ENCODE measurements around the gene FRAT2. TPM values are rescaled to one million over a fixed set of nuclear protein-coding genes. Genes with fewer than 3 reads are reported as not detected.
"Not testable (repeated sequence)": the region's sequence is repeated elsewhere in the genome, so short reads cannot be mapped to it uniquely, and the experiment has no call there.

The FRAT2 gene
- total RNA-seq, 4 donors from 2014 or later, result 9.3 to 28.7 (median 20.5) TPM

- Histone ChIP-seq H3K4me3 (no peak overlapping the region), H3K36me3 (peaks cover 0 to 70% of the 10 kb centered on the region in 2 donors), H3K27ac (peak overlapping the region in 3 of 4 donors; percentile 21 to 27 (median 22)), H3K27me3 (no peaks in the 10 kb centered on the region), H3K4me1 (peaks cover 2 to 8% of the 10 kb centered on the region in 2 donors), H3K9me3 (no peaks in the 10 kb centered on the region)
- ATAC-seq (peak; percentile 31 to 66), DNase-seq (no peak)
- intact Hi-C loops (cut with DNase I; ENCODE audit: low total_unique reads), result no loop called here
- TF ChIP-seq, protein P1, sequence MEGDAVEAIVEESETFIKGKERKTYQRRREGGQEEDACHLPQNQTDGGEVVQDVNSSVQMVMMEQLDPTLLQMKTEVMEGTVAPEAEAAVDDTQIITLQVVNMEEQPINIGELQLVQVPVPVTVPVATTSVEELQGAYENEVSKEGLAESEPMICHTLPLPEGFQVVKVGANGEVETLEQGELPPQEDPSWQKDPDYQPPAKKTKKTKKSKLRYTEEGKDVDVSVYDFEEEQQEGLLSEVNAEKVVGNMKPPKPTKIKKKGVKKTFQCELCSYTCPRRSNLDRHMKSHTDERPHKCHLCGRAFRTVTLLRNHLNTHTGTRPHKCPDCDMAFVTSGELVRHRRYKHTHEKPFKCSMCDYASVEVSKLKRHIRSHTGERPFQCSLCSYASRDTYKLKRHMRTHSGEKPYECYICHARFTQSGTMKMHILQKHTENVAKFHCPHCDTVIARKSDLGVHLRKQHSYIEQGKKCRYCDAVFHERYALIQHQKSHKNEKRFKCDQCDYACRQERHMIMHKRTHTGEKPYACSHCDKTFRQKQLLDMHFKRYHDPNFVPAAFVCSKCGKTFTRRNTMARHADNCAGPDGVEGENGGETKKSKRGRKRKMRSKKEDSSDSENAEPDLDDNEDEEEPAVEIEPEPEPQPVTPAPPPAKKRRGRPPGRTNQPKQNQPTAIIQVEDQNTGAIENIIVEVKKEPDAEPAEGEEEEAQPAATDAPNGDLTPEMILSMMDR (IDR thresholded peaks at IDR 0.05 in 4 of 5, conservative IDR thresholded peaks at IDR 0.05 in 1 of 5), result peak in 3 of 5 experiments; percentile 15 to 44 (median 41)
- no peak for TF ChIP-seq POLR2A (IDR thresholded peaks at IDR 0.05)
- in situ Hi-C loops (cut with MboI; ENCODE audit: low sequenced_read_pairs in 4 of 4), result loop anchor here in 1 of 4 donors (10.0 kb wide), 1 partner anchor 71 kb away; no protein-coding TSS in a partner anchor
These were observed 21.0 kb upstream of the FRAT2 start for GRCh38 chr10:97355571-97355975.

DNA sequence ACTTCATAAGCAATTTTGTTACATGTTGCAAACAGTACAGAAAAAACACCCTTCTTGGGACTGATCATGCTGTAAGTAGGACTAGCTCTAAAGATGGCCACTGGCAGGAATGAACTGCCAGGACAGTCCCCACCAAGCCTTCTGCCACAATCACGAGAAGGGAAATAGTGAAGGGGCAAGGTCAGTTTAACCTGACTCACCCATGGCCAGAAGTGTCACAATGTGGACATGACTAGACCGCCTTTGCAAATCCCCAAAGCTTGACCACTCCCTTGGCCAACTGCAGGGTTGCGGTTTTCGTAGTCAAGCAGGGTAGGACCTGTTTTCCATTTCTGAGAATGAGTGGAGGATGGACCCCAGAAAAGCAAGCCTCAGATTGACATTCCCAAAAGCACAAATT lies 19.4 kb upstream of the FRAT2 start:
- peaks cover 0 to 54% of the 10 kb centered on the region in 2 donors for H3K36me3 ChIP-seq
- in situ Hi-C loops (cut with MboI; ENCODE audit: low sequenced_read_pairs in 4 of 4), result loop anchor here in 1 of 4 donors (10.0 kb wide), 1 partner anchor 69 kb away; no protein-coding TSS in a partner anchor

DNA sequence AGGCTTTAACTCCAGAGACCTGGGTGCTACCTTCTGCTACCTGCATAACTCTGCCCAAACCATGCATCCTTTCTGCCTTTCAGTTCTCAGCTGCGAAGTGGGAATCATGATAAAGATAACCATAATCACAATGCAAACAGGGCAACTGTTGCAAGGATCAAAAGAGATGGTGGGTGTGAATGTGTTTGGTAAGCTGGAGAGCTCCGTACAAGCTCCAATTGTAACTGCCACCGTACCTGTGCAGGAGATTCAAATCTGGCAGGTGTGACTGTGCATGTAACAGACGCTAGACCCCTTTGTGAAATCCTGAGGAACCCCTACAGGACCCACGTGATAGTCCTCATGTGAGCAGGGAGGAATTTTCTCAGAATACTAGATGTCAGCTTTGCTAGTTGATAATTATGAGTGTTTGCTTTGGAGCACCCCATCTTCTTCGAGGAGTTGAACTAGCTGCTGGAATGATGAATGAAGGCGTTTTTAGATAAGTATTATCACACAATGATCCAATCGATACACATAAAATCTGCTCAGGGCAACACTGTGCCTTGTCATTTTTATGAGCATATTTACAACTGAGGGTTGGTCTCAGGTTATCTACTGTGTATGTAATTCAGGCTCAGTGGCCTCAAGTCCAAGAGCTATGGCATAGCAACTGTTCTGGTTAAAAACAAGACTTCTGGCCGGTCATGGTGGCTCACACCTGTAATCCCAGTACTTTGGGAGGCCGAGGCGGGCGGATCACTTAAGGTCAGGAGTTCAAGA lies 15.4 kb upstream of the FRAT2 start:
- TF ChIP-seq, protein P1 (IDR thresholded peaks at IDR 0.05 in 4 of 5, conservative IDR thresholded peaks at IDR 0.05 in 1 of 5), result no peak
- TF ChIP-seq POLR2A (IDR thresholded peaks at IDR 0.05), result no peak

More for the DNA sequence above, 19.4 kb upstream of the FRAT2 start:
- H3K9me3 ChIP-seq, result no peaks in the 10 kb centered on the region
- H3K4me1 ChIP-seq, result peaks cover 2 to 8% of the 10 kb centered on the region in 2 donors
- ATAC-seq, result no peak
- no peaks in the 10 kb centered on the region for H3K27me3 ChIP-seq
- intact Hi-C loops (cut with DNase I; ENCODE audit: low total_unique reads), result no loop called here
- H3K4me3 ChIP-seq, result no peak overlapping the region
- TF ChIP-seq, protein P1 (IDR thresholded peaks at IDR 0.05 in 4 of 5, conservative IDR thresholded peaks at IDR 0.05 in 1 of 5), result no peak
- TF ChIP-seq POLR2A (IDR thresholded peaks at IDR 0.05), result no peak
- no peak overlapping the region for H3K27ac ChIP-seq
- no peak for DNase-seq

DNA sequence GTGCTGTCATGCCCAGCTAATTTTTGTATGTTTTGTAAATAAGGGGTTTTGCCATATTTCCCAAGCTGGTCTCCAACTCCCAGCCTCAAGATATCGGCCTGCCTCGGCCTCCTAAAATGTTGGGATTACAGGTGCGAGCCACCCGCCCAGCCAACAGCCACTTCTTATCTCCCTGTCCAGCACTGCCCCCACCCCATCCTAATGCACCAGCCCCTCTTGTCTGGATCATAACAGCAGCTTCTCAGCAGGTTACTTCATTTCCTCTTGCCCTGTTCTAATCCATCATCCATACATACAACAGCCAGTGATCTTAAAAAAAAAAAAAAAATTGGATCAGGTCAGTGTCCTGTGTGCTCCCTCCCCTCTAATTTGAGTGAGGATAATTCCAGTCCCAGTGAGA lies 12.8 kb upstream of the FRAT2 start:
- Histone ChIP-seq H3K27ac (no peak overlapping the region), H3K4me1 (no peaks in the 10 kb centered on the region), H3K9me3 (no peaks in the 10 kb centered on the region), H3K4me3 (no peak overlapping the region), H3K27me3 (no peaks in the 10 kb centered on the region), H3K36me3 (peaks cover 0 to 4% of the 10 kb centered on the region in 2 donors)
- in situ Hi-C loops (cut with MboI; ENCODE audit: low sequenced_read_pairs in 4 of 4) (no loop called here), intact Hi-C loops (cut with DNase I; ENCODE audit: low total_unique reads) (no loop called here)
- ATAC-seq (no peak), DNase-seq (no peak)
- TF ChIP-seq, protein P1 (IDR thresholded peaks at IDR 0.05 in 4 of 5, conservative IDR thresholded peaks at IDR 0.05 in 1 of 5), result no peak
- TF ChIP-seq POLR2A (IDR thresholded peaks at IDR 0.05), result no peak

More for the DNA sequence above, 15.4 kb upstream of the FRAT2 start:
- no peaks in the 10 kb centered on the region for H3K9me3 ChIP-seq
- in situ Hi-C loops (cut with MboI; ENCODE audit: low sequenced_read_pairs in 4 of 4) (loop anchor here in 1 of 4 donors (10.0 kb wide), 1 partner anchor 65 kb away; no protein-coding TSS in a partner anchor), intact Hi-C loops (cut with DNase I; ENCODE audit: low total_unique reads) (no loop called here)
- H3K27me3 ChIP-seq, result no peaks in the 10 kb centered on the region
- no peak for DNase-seq
- ATAC-seq, result no peak
- H3K27ac ChIP-seq, result no peak overlapping the region
- no peaks in the 10 kb centered on the region for H3K4me1 ChIP-seq
- H3K4me3 ChIP-seq, result no peak overlapping the region
- H3K36me3 ChIP-seq, result peaks cover 0 to 15% of the 10 kb centered on the region in 2 donors

- in situ Hi-C loops (cut with MboI; ENCODE audit: low sequenced_read_pairs in 4 of 4); ATAC-seq; DNase-seq; H3K4me1 ChIP-seq; H3K4me3 ChIP-seq; intact Hi-C loops (cut with DNase I; ENCODE audit: low total_unique reads); H3K27me3 ChIP-seq; H3K36me3 ChIP-seq; H3K9me3 ChIP-seq; H3K27ac ChIP-seq: not testable (repeated sequence)
These were observed 9.1 kb upstream of the FRAT2 start for GRCh38 chr10:97343664-97344063.
